ENCODE measurements around the gene VAT1. TPM values are rescaled to one million over a fixed set of nuclear protein-coding genes. Genes with fewer than 3 reads are reported as not detected.

Gene VAT1
- total and polyA plus RNA-seq, 2 of the 13 experiments (the other 11 are each of a cell fraction or from before 2014, with no cell fraction given) = 143 to 205 TPM

DNA sequence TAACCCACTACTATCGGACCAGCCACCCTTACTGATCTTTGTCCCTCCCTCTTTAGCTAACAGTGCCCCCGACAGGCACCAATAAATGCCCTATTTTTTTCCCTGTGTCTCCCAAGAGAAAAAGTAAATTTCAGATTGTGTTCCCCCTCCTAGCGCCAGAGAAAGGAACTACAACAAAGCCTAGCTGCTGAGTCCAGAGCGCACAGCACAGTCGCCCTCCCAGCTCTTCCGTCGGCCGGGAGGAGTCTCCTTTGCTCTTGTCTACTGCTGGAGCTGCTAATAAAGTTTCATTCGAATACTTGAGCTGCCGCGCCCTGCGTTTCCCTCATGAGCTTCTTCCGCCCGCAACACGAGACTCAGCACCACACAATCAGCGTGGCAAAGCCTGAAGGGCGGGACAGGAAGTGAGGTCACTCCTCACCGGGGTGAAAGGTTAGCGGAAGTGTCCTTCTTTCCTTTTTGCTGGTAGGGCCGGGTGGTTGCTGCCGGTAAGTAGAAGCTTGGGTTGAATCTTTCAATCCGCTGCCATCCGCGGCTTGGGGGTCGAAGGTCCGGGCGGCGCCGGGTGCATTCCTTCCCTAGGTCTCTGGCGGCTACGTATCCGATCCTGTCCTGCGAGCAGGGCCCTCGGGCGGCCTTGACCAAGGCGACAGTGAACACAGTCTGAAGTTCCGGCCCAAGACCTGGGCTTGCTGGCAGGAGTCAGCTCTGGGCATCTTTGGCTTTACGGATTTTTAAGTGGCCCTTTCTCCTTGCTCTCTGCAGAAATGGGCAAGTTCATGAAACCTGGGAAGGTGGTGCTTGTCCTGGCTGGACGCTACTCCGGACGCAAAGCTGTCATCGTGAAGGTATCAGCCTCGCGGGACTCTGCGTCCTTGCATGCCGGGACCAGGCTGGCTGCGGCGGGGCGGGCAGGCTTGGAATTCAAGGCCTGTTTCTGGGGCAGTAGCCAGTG lies 23.9 kb downstream of the VAT1 start, which contains the start of gene RPL27 (continued):
- TF ChIP-seq ZMYM3 (CRISPR knock-in tag; IDR thresholded peaks at IDR 0.05) = peak; percentile 86
- TF ChIP-seq KLF11 (CRISPR knock-in tag; IDR thresholded peaks at IDR 0.05) = peak; percentile 95
- TF ChIP-seq SUZ12 (IDR thresholded peaks at IDR 0.05; ENCODE audit: low read depth, low read length) = no peak
- TF ChIP-seq KLF6 (CRISPR knock-in tag; IDR thresholded peaks at IDR 0.05) = peak; percentile 96
- peak; percentile 84 for TF ChIP-seq HIVEP1 (CRISPR knock-in tag; IDR thresholded peaks at IDR 0.05)
- peak; percentile 35 to 94; a peak in 3 of 4 replicates for TF ChIP-seq NR2F1 (CRISPR knock-in tag; IDR thresholded peaks at IDR 0.05)
- TF ChIP-seq KDM3A (CRISPR knock-in tag; IDR thresholded peaks at IDR 0.05; ENCODE audit: low read depth) = peak; percentile 98
- peak; percentile 50; the same call in 1 of the 2 replicates for TF ChIP-seq ZNF589 (CRISPR knock-in tag; conservative IDR thresholded peaks at IDR 0.05)
- TF ChIP-seq ATF7 (IDR thresholded peaks at IDR 0.05) = peak; percentile 69; the same call in 1 of the 2 replicates
- peak; percentile 97 for TF ChIP-seq ATF7 (CRISPR knock-in tag; IDR thresholded peaks at IDR 0.05)
- no peak for TF ChIP-seq ZNF616 (CRISPR knock-in tag; IDR thresholded peaks at IDR 0.05; ENCODE audit: low read depth)
- TF ChIP-seq SP4 (CRISPR knock-in tag; IDR thresholded peaks at IDR 0.05) = peak; percentile 98
- TF ChIP-seq, protein P1, sequence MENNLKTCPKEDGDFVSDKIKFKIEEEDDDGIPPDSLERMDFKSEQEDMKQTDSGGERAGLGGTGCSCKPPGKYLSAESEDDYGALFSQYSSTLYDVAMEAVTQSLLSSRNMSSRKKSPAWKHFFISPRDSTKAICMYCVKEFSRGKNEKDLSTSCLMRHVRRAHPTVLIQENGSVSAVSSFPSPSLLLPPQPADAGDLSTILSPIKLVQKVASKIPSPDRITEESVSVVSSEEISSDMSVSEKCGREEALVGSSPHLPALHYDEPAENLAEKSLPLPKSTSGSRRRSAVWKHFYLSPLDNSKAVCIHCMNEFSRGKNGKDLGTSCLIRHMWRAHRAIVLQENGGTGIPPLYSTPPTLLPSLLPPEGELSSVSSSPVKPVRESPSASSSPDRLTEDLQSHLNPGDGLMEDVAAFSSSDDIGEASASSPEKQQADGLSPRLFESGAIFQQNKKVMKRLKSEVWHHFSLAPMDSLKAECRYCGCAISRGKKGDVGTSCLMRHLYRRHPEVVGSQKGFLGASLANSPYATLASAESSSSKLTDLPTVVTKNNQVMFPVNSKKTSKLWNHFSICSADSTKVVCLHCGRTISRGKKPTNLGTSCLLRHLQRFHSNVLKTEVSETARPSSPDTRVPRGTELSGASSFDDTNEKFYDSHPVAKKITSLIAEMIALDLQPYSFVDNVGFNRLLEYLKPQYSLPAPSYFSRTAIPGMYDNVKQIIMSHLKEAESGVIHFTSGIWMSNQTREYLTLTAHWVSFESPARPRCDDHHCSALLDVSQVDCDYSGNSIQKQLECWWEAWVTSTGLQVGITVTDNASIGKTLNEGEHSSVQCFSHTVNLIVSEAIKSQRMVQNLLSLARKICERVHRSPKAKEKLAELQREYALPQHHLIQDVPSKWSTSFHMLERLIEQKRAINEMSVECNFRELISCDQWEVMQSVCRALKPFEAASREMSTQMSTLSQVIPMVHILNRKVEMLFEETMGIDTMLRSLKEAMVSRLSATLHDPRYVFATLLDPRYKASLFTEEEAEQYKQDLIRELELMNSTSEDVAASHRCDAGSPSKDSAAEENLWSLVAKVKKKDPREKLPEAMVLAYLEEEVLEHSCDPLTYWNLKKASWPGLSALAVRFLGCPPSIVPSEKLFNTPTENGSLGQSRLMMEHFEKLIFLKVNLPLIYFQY (CRISPR knock-in tag; IDR thresholded peaks at IDR 0.05; ENCODE audit: borderline replicate concordance) = peak; percentile 75
- TF ChIP-seq, protein P2, sequence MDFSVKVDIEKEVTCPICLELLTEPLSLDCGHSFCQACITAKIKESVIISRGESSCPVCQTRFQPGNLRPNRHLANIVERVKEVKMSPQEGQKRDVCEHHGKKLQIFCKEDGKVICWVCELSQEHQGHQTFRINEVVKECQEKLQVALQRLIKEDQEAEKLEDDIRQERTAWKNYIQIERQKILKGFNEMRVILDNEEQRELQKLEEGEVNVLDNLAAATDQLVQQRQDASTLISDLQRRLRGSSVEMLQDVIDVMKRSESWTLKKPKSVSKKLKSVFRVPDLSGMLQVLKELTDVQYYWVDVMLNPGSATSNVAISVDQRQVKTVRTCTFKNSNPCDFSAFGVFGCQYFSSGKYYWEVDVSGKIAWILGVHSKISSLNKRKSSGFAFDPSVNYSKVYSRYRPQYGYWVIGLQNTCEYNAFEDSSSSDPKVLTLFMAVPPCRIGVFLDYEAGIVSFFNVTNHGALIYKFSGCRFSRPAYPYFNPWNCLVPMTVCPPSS (IDR thresholded peaks at IDR 0.05) = no peak
- no peak for TF ChIP-seq FOXA1 (IDR thresholded peaks at IDR 0.05)
- peak; percentile 58; the same call in 1 of the 2 replicates for TF ChIP-seq FOXA1 (CRISPR knock-in tag; IDR thresholded peaks at IDR 0.05)
- peak; percentile 91 for TF ChIP-seq KMT2A (CRISPR knock-in tag; IDR thresholded peaks at IDR 0.05)
- TF ChIP-seq SKI (IDR thresholded peaks at IDR 0.05; ENCODE audit: partially characterized antibody) = peak; percentile 91
- peak; percentile 99 for TF ChIP-seq KDM2A (CRISPR knock-in tag; IDR thresholded peaks at IDR 0.05; ENCODE audit: borderline replicate concordance, low read depth)
- TF ChIP-seq, protein P3, sequence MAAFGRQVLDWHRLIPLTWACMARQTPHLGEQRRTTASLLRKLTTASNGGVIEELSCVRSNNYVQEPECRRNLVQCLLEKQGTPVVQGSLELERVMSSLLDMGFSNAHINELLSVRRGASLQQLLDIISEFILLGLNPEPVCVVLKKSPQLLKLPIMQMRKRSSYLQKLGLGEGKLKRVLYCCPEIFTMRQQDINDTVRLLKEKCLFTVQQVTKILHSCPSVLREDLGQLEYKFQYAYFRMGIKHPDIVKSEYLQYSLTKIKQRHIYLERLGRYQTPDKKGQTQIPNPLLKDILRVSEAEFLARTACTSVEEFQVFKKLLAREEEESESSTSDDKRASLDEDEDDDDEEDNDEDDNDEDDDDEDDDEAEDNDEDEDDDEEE (CRISPR knock-in tag; IDR thresholded peaks at IDR 0.05) = peak; percentile 98
- TF ChIP-seq KMT2B (CRISPR knock-in tag; IDR thresholded peaks at IDR 0.05) = peak; percentile 93
- peak; percentile 90 for TF ChIP-seq ATF7-NPFF (CRISPR knock-in tag; IDR thresholded peaks at IDR 0.05; ENCODE audit: low read depth)
